ENCODE measurements around the gene IQSEC1. TPM values are rescaled to one million over a fixed set of nuclear protein-coding genes. Genes with fewer than 3 reads are reported as not detected.

Gene IQSEC1
- total RNA-seq, 1 donor from 2014 or later = 81.2 TPM

DNA sequence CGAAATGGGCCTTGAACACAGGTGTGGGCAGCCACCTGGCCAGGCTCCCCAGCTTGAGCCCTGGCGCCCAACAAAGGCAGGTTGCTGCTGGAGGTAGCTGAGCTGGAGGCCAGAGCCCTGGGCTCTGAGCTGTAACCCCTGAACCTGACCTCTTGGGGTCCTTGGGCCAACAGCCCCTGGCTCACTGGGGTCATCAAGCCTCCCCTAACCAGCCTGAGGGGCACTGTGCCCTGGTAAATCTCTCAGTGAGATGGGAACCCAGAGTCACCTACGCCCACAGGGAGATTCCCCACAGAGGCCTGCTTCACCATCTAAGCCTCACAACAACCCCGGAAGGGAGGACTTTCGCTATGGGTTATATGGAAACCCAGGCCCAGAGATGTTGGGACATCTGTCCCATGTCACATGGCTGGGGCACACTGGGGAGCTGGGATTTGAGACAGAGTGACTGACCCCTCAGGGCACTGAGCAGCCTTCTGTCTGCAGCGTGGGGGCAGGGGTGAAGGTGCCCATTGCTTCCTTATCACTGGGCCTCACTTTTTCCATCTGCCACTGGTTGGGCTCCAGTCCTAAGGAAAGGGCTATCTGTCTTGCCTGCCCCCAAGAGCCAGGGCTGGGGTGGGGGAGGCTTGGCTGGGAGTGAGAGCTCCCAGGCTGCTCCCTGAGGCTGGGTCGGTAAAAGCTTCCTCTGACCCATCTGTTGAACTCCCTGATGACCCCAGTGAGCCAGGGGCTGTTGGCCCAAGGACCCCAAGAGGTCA, 59.1 kb downstream of the IQSEC1 start:
- intact Hi-C loops (cut with DNase I) = no loop called here
- no peak for DNase-seq (ENCODE audit: missing footprints)
- ATAC-seq = no peak

DNA sequence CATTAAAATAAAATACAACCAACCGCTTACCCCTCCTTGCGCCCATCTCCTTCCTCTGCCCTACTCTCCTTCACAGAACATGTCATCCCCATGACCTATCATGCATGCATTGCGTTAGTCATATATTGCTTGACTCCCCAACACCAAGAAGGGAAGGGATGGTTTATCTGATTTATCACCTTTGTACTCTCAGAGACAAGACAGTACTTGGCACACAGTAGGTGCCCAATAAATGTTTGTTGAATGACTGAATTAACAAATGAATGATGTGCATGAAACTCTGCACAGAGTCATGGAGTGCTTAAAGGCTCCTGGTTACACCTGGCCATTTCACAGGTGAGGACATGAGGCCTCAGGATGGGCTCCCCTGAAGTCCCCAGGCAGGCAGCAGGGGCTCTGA, 59.7 kb downstream of the IQSEC1 start:
- intact Hi-C loops (cut with DNase I) = no loop called here
- ATAC-seq (no peak), DNase-seq (ENCODE audit: missing footprints) (no peak)

- DNase-seq (ENCODE audit: missing footprints) = no peak
- no peak for ATAC-seq
- intact Hi-C loops (cut with DNase I) = no loop called here
Observed at GRCh38 chr3:13013151-13013561, 60.1 kb downstream of the IQSEC1 start.

DNA sequence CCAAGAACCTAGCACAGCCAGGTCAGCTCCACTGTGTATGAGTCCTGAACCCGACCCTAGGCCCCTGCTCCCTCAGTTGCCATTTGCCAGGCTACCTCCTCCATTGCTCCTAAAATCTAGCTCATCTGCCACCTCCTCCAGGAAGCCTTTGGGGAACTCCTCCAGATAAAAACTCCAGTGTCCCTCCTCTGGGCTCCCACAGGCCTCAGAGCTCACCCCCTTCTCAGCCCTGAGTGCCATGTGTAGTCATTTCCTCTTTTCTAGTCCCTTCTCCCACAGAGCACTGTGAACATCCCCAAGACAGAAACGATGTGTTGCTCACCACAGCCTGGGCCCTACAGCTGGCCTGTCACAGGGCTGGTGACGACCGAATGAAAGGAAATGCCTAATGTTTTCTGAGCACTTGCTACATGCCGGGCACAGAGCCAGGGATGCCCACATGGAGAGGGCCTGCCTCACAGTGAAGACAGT, 61.0 kb downstream of the IQSEC1 start:
- ATAC-seq = peak; percentile 63
- intact Hi-C loops (cut with DNase I) = no loop called here
- DNase-seq (ENCODE audit: missing footprints) = peak; percentile 92

GRCh38 chr3:13011573-13012220, 61.5 kb downstream of the IQSEC1 start:
- DNase-seq (ENCODE audit: missing footprints) (peak; percentile 85), ATAC-seq (peak; percentile 9)
- intact Hi-C loops (cut with DNase I) = no loop called here

- intact Hi-C loops (cut with DNase I) = no loop called here
- ATAC-seq = no peak
- no peak for DNase-seq (ENCODE audit: missing footprints)
Observed at GRCh38 chr3:13010780-13011572, 62.3 kb downstream of the IQSEC1 start.

DNA sequence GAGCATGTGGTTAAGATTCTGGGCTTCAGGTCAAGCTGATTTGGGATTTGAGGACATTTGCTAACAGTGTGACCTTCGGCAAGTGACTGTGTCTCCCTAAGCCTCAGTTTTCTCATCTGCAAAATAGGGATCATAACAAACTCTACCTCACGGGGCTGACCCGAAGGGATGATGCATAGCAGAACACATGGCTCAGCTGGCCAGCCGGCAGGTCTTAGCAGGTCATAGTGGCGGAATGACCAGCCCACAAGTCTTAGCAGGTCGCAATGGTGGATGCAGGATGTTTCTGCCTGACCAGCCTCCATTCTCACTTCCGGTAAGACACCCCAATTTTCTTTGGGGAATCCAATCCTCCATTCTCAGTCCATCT, 63.3 kb downstream of the IQSEC1 start:
- intact Hi-C loops (cut with DNase I) = no loop called here
- ATAC-seq = no peak
- DNase-seq (ENCODE audit: missing footprints) = no peak

DNA sequence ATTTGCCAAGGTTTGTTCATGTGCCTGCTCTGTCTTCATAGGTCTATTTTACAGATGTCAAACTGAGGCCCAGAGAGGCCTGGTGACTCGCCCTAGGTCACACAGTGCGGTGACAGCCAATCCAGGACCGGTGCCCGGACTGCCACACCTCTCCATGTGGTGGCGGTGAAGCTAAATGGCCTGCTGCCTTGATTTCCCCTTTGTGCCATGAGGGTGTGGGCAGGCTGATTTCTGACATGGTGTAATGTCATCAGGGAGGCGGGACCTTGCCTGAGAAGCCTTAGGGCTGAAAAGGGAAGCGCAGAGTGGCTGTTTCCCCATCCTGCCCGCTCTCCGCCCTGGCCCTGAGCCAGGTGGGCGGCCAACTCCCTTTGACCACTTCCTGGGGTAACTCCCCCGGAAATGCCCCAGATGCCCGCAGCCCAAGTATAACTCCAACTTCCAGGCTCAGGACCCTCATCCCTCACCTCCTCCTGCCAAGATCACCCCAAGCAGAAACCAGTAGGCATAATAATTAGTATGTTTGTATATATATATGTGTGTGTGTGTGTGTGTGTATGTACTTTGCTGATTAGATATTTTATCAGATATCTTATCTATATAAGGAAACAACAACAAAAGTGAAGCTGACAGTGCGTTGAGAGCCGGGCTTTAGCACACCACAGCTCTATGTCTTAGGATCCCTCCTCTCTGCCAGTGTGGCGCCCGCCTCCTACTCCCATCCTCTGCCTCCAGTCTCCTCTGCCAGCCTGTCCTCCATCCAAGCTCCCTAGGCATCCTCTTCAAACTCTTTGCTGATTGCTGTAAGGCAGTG, 63.9 kb downstream of the IQSEC1 start:
- ATAC-seq (peak; percentile 45), DNase-seq (ENCODE audit: missing footprints) (peak; percentile 94)
- intact Hi-C loops (cut with DNase I) = no loop called here

- DNase-seq (ENCODE audit: missing footprints) (no peak), ATAC-seq (no peak)
- intact Hi-C loops (cut with DNase I) = no loop called here
Observed at GRCh38 chr3:13008155-13008995, 64.9 kb downstream of the IQSEC1 start.

- ATAC-seq = no peak
- no peak for DNase-seq (ENCODE audit: missing footprints)
- intact Hi-C loops (cut with DNase I) = no loop called here
Observed at GRCh38 chr3:13007251-13007941, 65.8 kb downstream of the IQSEC1 start.

DNA sequence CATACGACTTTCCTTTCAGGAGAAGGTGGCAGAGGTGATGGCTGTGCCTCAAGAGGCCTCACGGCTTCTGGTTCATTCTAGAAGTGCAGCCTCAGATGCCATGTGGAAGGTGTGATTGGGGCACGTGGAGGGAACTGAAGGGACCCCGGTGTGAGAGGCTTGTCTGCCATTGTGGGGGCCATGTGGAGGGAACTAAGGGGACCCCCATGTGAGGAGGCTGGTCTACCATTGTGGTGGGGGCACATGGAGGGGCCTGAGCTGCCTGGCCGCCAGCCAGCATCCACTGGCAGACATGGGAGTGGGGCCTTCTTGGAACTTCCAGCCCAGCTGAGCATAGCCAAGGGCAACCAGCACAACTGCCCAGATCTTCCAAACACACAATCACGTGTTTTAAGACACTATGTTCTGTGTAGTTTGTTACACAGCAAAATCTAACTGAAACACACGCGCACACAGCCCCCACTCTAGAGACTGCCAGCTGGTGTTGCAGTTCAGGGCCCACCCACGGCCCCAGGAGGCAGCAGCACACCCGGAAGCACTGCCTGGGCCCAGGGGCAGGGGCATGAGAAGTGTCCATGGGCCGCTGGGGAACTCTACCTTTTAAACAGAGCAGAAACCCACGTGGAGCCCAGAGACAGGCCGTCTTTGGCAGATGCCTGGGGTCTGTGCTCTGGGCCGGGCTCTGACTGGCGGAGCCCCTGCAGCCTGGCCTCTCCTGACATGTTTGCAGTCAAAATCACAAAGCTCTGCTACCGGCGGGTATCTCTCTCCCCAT, 66.8 kb downstream of the IQSEC1 start:
- ATAC-seq (no peak), DNase-seq (ENCODE audit: missing footprints) (peak; percentile 46)
- intact Hi-C loops (cut with DNase I) = no loop called here

GRCh38 chr3:13005301-13005700, 67.9 kb downstream of the IQSEC1 start:
- DNase-seq (ENCODE audit: missing footprints) (no peak), ATAC-seq (no peak)
- intact Hi-C loops (cut with DNase I) = no loop called here

GRCh38 chr3:13004376-13004775, 68.9 kb downstream of the IQSEC1 start:
- no peak for ATAC-seq
- intact Hi-C loops (cut with DNase I) = no loop called here
- peak; percentile 70 for DNase-seq (ENCODE audit: missing footprints)

DNA sequence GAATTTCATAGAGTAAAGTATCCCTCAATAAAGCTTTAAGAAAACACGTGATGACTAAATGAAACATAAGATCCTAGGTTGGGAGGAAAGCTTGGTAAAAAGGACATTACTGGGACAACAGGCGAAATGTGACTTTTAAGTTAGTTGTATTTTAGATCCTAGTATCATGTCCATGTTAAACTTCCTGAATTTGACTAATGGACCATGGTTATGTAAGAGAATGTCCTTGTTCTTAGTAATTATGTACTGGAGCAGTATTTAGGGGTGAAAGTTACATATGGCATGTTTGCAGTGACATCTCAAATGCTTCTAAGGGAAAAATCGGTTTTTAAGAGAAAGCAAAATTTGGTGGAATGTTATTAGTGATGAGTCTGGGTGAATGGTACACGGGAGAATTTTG, 69.6 kb downstream of the IQSEC1 start:
- DNase-seq (ENCODE audit: missing footprints) (no peak), ATAC-seq (no peak)
- intact Hi-C loops (cut with DNase I) = no loop called here

DNA sequence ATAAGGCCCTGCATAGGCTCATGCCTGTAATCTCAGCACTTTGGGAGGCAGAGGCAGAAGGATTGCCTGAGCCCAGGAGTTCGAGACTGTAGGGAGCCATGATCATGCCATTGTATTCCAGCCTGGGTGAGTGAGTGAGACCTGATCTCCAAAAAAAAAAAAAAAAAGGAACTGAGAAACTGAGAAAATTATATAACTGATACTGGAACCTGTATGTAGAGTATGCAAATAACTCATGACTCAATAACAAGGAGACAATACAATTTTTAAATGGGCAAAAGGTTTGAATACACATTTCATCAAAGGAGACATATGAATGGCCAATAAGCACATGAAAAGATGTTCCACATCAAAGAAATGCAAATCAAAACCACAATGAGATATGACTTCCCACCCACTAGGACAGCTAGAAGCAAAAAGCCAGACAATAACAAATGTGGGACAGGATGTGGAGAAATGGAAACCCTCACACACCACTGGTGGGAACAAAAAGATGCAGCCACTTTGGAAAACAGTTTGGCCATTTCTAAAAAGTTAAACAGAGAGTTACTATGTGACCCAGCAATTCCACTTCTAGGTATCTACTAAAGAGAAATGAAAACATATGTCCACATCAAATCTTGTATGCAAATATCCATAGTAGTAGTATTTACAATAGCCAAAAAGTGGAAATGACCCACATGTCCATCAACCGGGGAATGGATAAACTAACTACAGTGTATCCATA, 70.7 kb downstream of the IQSEC1 start:
- intact Hi-C loops (cut with DNase I) = no loop called here
- no peak for ATAC-seq
- no peak for DNase-seq (ENCODE audit: missing footprints)
